Fibroblast of pulmonary artery (primary cell): ENCODE results near the gene SAMSN1.

Experiments used
- DNase-seq: peaks from one replicate; pipeline ENCODE4 v3.0.0-alpha.2; 2010; ENCODE audit warnings: low read depth
- H3K4me3 ChIP-seq: replicated peaks from 2 replicates; pipeline ENCODE4 v1.5.1; 2011; ENCODE audit warnings: low read depth, mild to moderate bottlenecking, control low read depth, low read length, moderate library complexity
- TF ChIP-seq, protein P1 (sequence below): IDR thresholded peaks from 2 replicates; pipeline ENCODE4 v1.5.1; 2011; ENCODE audit warnings: mild to moderate bottlenecking, control low read depth, low read length, inconsistent platforms; ENCODE audit errors: missing control alignments

Gene SAMSN1

GRCh38 chr21:14486869-14487268 is 59.2 kb downstream of the SAMSN1 start:
- H3K4me3 ChIP-seq, result no peak overlapping the region
- no peak for DNase-seq
- TF ChIP-seq, protein P1, sequence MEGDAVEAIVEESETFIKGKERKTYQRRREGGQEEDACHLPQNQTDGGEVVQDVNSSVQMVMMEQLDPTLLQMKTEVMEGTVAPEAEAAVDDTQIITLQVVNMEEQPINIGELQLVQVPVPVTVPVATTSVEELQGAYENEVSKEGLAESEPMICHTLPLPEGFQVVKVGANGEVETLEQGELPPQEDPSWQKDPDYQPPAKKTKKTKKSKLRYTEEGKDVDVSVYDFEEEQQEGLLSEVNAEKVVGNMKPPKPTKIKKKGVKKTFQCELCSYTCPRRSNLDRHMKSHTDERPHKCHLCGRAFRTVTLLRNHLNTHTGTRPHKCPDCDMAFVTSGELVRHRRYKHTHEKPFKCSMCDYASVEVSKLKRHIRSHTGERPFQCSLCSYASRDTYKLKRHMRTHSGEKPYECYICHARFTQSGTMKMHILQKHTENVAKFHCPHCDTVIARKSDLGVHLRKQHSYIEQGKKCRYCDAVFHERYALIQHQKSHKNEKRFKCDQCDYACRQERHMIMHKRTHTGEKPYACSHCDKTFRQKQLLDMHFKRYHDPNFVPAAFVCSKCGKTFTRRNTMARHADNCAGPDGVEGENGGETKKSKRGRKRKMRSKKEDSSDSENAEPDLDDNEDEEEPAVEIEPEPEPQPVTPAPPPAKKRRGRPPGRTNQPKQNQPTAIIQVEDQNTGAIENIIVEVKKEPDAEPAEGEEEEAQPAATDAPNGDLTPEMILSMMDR, result no peak

DNA sequence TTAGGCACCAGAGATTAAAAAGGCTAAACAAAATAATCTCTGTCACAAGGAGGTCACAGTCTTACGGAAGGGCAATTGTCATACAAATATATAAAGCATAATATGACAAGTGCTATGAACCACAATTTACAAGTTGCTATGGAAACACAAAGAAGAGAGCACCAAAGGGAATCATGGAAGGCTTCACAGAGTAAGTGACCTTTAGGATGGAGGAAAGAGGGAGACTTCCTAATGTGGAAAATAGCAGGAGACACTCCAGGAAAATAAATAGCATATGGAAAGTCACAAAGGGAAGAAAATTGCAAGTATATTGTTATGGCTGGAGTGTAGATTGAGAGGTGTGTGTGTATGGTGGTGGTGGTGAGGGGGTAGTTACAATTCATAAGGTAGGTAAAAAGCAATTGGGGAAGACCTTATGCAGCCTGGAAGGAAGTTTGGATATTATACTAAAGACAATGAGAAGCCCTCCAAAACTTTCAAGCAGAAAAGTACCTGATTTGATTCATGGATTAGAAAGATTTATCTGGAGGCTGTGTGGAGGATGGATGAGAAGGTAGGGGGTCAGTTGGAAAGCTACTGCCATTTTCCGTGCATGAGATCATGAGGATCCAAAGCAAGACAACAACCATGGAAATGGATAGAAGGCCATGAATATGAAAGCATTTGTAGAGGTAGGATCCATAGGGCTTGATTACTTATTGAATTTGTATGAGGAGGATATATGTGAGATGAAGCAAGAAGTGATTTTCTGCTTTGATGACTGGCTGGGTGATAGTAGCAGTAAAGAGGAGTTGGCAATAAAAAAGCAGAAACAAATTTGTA is 61.7 kb downstream of the SAMSN1 start:
- DNase-seq, result no peak
- TF ChIP-seq, protein P1, result no peak
- H3K4me3 ChIP-seq, result no peak overlapping the region

GRCh38 chr21:14483296-14483695 is 62.8 kb downstream of the SAMSN1 start:
- DNase-seq, result no peak
- H3K4me3 ChIP-seq, result no peak overlapping the region
- TF ChIP-seq, protein P1, result no peak

GRCh38 chr21:14482165-14482564 is 64.0 kb downstream of the SAMSN1 start:
- DNase-seq, result no peak
- no peak overlapping the region for H3K4me3 ChIP-seq
- TF ChIP-seq, protein P1, result no peak

DNA sequence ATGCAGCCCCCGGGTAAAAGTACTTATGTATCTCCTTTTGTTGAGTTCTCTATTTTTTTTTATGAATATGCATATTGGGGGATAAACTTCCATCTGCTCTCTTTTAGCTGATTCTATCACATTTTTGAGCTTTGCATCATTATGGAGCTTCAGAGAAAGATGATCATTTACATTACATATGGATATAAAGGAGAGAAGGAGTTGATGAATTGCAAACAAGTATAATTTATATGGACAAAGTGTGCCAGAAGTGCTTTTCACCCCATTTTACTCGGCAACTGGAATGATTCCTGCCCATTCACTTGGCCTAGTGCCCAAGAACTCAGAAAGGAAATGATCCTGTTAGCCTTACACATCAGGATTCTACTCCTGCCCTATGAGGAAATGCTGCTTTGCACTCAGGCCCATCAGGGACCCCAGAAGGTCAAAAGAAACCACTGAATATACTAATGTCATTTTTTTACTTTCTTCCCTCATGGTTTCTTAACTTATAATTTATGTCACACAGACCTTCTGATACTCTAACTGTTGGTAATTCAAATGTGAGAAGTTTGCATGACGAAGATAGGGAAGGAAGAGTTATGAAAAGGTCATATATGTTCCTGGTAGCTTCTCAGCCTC is 65.6 kb downstream of the SAMSN1 start:
- TF ChIP-seq, protein P1, result no peak
- peak; percentile 4 for DNase-seq
- H3K4me3 ChIP-seq, result no peak overlapping the region

- TF ChIP-seq, protein P1, result no peak
- DNase-seq, result no peak
- no peak overlapping the region for H3K4me3 ChIP-seq
These were observed 66.8 kb downstream of the SAMSN1 start for GRCh38 chr21:14479241-14479786.

DNA sequence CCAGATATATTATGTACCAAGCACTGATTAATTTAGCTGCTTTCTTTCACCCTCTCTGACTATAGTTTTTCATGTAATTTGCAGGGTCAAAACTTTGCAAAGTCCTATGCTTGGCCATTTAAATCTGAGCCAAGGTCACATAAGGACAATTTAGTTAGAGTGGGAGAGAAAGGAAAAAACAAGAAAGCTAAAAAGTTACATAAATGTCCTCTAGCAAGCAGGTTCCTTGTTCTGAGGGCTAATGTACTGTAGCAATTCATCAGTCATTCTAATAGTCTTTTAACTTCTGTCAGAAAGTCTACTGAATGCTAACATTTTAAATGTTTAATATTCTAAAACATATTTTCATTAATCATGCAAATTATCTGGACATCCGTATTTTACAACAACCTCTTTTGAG is 68.3 kb downstream of the SAMSN1 start:
- TF ChIP-seq, protein P1, result no peak
- H3K4me3 ChIP-seq, result no peak overlapping the region

More for the DNA sequence above, 68.3 kb downstream of the SAMSN1 start:
- no peak for DNase-seq
